Type B pancreatic cell (in vitro differentiated cells): Measurements from ENCODE around the gene EDN2. TPM values are rescaled to one million over a fixed set of nuclear protein-coding genes. Genes with fewer than 3 reads are reported as not detected.

ENCODE experiments used
- DNase-seq: peaks from one replicate; pipeline ENCODE4 v3.0.0; 2021; ENCODE audit warnings: mixed read lengths; ENCODE audit not compliant: unreplicated experiment; ENCODE audit errors: extremely low spot score
- H3K27ac Mint-ChIP-seq: 2 replicates; pipeline ENCODE4 v1.8.0; 2021; ENCODE audit warnings: mild to moderate bottlenecking, mixed read lengths
- H3K27me3 Mint-ChIP-seq: 2 replicates; pipeline ENCODE4 v1.8.0; 2021; ENCODE audit warnings: mixed read lengths
- H3K36me3 Mint-ChIP-seq: 2 replicates; pipeline ENCODE4 v1.8.0; 2021; ENCODE audit warnings: mixed read lengths
- H3K4me1 Mint-ChIP-seq: one replicate; pipeline ENCODE4 v1.8.0; 2021; ENCODE audit warnings: mixed read lengths; ENCODE audit not compliant: unreplicated experiment
- H3K4me3 Mint-ChIP-seq: 2 replicates; pipeline ENCODE4 v1.8.0; 2021; ENCODE audit warnings: mild to moderate bottlenecking, mixed read lengths
- H3K9me3 Mint-ChIP-seq: 2 replicates; pipeline ENCODE4 v1.8.0; 2021; ENCODE audit warnings: mixed read lengths
- total RNA-seq: library from RNA; stranded (reverse); gene quantifications from 2 replicates; pipeline ENCODE4 v1.2.1, GENCODE V29; 2021; ENCODE audit warnings: low replicate concordance
- TF ChIP-seq, protein P1 (sequence below): fragments of 200-600 bp; sonication (generic); conservative IDR thresholded peaks from 2 replicates; pipeline ENCODE4 v1.5.0; 2021; ENCODE audit warnings: antibody characterized with exemption, mild to moderate bottlenecking

EDN2 gene
- total RNA-seq, 1 donor from 2014 or later, result 0.24 TPM

DNA sequence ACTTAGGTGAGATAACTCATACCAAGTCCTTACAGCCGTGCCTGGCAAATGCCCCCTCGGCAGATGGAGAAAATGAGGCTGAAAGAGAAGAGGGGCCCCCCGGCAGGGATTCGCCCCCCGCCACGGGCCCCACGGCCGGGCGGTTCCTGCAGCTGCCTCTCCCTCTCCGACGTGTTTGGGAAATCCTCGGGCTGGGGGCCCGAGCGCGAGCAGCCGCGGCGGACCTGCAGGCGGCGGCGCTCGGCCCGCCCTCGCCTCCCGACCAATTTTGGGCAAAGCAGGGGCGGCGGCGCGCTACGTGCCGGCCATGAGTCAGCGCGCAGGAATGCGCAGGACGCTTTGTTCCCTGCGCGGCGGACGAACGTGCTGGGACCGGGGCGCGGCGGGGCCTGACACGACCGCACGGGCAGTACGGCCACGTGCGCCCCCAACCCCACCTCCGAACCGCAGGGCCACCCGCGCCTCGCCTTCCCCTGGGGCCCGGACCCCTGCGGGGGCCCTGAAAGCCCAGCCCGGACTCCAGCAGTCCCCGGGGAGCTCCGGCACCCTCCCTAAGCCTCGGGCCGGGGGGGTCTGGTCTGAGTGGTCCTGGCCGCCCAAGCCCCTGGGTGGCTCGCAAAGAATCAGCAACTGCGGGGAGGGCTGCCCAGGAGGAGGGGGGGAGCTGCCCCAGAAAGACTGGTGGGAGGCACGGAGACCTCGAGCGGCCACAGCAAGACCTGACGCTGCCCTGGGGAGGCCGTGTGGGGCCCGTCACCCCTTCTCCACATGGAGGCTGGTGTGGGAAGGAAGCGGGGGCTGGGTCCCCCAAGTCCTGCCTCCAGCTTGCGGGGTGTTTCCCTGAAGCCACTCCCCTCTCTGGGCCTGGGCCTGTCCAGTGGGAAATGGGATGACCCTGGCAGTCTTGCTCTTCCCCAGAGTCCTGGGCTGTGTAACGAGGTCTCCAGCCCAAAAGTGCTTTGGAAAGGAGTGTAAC, 11.9 kb upstream of the EDN2 start:
- Mint-ChIP-seq H3K27me3 (no peaks in the 10 kb centered on the region), H3K27ac (peak overlapping the region; percentile 86), H3K4me1 (peaks cover 11% of the 10 kb centered on the region), H3K9me3 (no peaks in the 10 kb centered on the region), H3K36me3 (no peaks in the 10 kb centered on the region), H3K4me3 (no peak overlapping the region)
- TF ChIP-seq, protein P1, sequence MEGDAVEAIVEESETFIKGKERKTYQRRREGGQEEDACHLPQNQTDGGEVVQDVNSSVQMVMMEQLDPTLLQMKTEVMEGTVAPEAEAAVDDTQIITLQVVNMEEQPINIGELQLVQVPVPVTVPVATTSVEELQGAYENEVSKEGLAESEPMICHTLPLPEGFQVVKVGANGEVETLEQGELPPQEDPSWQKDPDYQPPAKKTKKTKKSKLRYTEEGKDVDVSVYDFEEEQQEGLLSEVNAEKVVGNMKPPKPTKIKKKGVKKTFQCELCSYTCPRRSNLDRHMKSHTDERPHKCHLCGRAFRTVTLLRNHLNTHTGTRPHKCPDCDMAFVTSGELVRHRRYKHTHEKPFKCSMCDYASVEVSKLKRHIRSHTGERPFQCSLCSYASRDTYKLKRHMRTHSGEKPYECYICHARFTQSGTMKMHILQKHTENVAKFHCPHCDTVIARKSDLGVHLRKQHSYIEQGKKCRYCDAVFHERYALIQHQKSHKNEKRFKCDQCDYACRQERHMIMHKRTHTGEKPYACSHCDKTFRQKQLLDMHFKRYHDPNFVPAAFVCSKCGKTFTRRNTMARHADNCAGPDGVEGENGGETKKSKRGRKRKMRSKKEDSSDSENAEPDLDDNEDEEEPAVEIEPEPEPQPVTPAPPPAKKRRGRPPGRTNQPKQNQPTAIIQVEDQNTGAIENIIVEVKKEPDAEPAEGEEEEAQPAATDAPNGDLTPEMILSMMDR, result no peak
- DNase-seq, result peak; percentile 90

DNA sequence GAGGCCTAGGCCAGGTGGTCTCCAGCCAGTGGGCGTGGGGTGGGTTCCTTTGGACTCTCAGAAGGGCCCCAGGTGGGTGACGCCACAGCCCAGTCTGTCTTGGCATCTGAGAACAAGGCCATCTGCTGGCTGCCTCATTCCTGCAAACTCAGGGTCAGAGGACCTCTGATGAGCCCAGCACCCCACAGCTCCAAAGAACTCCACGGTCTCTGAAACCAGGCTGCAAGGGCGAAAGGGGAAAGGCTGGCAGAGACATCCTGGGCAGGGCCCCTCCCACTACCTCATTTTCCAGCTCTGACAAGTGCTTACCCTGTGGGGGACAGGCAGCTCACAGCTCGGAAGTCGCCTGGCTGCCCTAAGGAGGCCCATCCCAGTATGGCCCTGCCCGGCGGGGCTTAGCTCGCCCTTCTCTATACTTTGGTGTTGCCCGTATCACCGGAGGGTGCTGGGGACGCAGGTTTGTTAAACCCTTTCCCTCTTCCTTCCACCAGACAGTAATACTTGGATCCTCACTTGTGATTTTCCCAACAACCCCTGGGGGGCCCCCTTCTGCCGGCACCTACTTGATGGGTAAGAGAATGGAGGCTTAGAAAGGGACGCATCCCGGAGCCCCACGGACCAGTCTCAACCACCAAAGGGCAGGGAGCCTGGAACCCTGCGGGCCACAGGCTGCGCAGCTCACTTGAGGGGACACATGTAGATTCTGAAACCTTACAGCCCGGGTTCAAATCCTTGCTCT, 10.9 kb upstream of the EDN2 start:
- no peaks in the 10 kb centered on the region for H3K27me3 Mint-ChIP-seq
- TF ChIP-seq, protein P1, result peak; percentile 42
- H3K4me1 Mint-ChIP-seq, result peaks cover 11% of the 10 kb centered on the region
- peak overlapping the region; percentile 86 for H3K27ac Mint-ChIP-seq
- no peak for DNase-seq
- no peaks in the 10 kb centered on the region for H3K36me3 Mint-ChIP-seq
- H3K9me3 Mint-ChIP-seq, result no peaks in the 10 kb centered on the region
- H3K4me3 Mint-ChIP-seq, result peak overlapping the region; percentile 69

DNA sequence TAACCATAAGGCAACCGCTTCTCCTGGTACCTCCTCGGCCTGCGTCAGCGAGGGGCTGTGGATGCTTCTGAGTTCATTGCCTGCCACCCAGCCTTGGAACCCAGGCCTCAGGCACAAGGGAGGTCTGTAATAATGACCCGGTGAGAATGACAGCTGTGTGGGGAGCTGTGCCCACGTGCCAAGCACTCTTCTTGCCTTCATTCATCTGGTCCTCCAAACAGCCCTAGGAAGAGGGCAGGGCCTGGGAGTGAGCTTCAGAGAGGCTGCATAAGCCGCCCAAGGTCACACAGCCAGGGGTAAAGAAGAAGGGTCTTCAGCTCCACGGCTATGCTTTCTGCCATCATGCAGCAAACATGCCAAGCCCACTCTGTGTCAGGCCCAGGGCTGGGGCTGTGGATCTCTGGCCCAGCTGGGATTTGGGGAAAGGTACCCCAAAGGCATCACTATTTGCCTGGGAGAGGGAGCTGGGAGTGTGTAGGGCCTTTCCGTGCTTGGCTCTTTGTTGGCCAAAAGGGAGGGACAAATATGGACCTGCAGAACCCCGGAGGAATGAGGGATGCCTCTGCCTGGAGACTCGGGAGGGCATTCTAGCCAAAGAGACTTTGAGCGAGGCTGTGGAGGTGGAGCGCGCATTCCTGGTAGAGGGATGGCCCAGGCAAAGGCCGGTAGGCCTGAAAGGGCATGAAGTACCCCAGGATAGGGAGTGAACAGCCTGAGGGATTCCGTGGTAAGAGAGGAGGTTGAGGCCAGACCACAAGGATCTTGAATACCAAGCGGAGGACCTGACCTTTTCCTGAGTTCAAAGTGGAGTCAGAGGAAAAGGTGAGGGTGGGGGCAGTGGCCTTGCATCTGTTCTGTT, 10.1 kb upstream of the EDN2 start:
- DNase-seq, result no peak
- no peaks in the 10 kb centered on the region for H3K27me3 Mint-ChIP-seq
- H3K27ac Mint-ChIP-seq, result peak overlapping the region; percentile 86
- TF ChIP-seq, protein P1, result no peak
- peaks cover 11% of the 10 kb centered on the region for H3K4me1 Mint-ChIP-seq
- peaks cover 5% of the 10 kb centered on the region for H3K9me3 Mint-ChIP-seq
- no peaks in the 10 kb centered on the region for H3K36me3 Mint-ChIP-seq
- H3K4me3 Mint-ChIP-seq, result no peak overlapping the region

DNA sequence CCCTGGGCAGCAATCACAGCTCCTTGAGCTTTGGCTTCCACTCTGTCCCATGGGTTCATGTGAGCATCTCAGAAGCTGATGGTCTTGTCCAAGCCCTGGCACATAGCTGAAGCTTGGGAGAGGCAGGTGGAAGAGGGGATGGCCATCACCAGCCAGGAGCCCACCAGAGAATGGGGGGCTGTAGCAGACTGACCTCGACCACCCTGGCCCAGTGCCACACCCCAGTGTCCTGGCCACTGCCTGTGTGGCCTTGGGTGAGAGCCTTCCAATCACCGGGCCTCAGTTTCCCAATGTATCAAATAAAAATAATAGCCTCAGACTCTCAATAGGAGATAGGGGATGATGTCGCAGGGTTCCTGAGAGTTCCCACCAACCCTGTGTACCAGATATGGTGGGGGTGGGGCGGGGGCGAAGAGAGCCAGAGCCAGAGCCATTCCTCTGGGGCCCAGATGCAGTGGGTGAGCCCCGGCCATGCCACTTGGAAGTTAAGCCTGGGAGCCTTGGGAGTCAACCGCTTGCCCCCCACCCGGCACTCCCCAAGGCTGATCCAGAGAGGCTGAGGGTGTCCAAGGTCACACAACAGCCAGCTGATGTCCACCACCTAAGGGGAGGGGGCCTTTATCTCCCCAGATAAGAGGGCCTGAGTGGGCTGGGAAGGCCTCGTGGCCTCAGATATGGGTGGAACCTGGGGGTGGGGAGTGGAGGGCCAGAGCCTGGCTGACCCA, 9.3 kb upstream of the EDN2 start:
- TF ChIP-seq, protein P1, result no peak
- H3K4me1 Mint-ChIP-seq, result peaks cover 12% of the 10 kb centered on the region
- peaks cover 5% of the 10 kb centered on the region for H3K9me3 Mint-ChIP-seq
- H3K4me3 Mint-ChIP-seq, result no peak overlapping the region
- H3K27me3 Mint-ChIP-seq, result no peaks in the 10 kb centered on the region
- no peak for DNase-seq
- H3K36me3 Mint-ChIP-seq, result no peaks in the 10 kb centered on the region
- H3K27ac Mint-ChIP-seq, result no peak overlapping the region
